Stimulated activated CD8-positive, alpha-beta memory T cell treated with anti-CD3 and anti-CD28 coated beads, Interleukin-15, amount 100 ng/mL, for 4 hours (primary cell): ENCODE data around the gene BLOC1S1.

Source experiments
- DNase-seq, 2 donors: peaks; one replicate each; pipeline ENCODE4 v3.0.0-alpha.2; 2020; ENCODE audit warnings: low read depth in 2 of 2

Gene BLOC1S1

DNA sequence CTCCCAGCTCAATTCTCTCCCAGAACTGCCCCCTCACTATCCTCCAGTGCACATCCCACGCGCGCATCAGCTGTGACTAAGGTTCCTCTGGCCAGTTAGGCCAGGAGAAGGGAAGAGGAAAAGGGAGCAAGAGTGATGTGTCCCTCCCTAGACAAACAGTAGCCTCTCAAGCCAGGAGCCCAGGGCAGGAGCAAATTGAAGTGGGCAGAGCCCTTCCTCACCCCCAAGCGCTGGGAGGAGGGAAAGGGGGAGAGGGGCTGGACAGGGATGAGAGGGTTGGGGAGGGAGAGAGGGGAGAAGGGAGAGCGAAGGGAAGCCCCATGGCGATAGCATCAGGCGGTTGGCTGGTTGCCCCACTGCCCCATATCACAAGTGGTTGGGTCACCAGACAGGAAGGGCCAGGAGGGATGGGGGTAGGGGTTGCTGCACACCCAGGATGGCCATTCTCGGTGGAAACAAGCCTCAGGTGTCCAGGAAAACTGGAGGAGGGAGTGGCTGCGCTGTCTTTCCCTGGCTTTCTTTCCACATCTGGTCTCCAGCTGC, 11.9 kb downstream of the BLOC1S1 start:
- no peak for DNase-seq

DNA sequence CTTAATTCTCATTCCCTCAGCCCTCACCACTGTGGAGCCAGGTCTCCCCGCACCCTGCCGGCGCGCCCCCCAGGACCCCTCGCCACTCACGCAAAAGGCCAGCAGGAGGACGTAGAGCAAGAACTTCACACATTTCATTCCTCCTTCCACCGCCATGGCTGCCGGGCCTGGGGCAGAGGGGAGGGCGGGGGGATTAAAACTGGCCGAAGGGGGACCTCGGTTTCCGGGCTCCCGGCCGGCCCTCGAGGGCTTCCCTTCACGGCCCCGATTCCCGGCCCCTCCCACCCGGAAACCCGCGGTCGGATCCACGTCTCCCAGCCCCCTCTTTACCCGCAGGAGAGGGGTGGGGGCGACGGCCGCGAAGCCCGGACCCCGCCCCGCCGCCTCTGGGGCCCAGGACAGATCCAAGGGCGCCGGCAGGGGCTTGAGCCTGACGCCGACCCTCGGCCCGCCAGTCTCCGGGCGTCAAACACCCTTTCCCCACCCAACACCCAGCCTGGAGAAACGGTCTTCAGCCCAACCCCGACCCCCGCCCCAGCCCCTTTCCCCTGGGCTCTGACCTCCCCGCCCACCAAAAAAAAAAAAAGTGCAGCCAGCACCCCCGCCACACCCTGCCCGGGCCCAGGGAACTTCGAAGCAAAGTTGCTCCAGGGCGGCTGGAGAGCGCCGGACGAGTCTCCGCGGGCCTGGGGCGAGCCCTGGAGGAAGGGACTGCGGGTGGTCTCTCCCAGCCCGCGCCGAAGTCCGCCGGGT, 12.5 kb downstream of the BLOC1S1 start:
- DNase-seq = no peak

DNA sequence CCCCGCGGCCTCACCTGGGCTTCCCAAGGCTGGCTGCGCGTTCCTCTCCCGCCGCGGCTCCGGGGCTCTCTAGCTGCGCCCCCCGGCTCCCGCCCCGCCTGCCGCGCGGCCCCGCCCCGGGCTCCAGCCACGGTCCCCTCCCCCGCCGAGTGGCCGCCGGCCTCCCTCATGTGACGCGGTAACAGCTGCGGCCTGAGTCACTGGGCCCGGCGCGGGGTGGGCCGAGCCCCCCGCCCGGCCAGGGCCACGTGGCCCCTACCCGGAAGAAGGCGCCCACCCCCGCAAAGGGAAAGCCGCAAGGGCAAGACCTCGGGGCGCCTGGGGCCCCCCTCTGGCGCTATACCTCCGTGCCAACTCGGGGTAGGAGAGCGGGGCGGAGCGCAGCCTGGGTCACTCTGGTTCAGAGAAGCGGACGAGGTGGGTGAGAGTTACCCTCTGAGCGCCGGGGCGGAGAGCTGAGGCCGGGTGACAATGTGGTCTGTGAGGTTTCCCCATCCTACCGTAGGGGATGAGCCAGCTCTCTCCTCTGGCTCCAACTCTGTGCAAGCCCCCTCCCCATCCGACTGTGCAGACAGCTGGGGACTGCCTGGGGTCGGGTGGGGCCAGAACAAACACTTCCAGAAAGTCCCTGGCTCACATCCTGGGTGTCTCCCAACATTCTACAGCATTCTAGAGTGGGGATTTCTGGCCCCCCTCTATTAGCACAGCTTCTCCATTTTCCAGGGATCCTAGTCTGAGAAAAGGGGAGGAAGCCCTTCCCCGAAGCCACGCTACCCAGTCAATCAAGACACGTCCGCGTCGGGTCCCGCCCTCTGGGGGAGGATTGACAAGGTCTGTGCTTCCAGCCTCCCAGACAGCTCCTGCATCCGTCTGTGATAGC, 13.3 kb downstream of the BLOC1S1 start, which contains the start of gene CD63:
CD63 (minus strand) TSS at position 71 of the 880 bp plus-strand sequence. CDS start 668 bp downstream, outside the sequence.
- DNase-seq = peak; percentile 65 to 72

DNA sequence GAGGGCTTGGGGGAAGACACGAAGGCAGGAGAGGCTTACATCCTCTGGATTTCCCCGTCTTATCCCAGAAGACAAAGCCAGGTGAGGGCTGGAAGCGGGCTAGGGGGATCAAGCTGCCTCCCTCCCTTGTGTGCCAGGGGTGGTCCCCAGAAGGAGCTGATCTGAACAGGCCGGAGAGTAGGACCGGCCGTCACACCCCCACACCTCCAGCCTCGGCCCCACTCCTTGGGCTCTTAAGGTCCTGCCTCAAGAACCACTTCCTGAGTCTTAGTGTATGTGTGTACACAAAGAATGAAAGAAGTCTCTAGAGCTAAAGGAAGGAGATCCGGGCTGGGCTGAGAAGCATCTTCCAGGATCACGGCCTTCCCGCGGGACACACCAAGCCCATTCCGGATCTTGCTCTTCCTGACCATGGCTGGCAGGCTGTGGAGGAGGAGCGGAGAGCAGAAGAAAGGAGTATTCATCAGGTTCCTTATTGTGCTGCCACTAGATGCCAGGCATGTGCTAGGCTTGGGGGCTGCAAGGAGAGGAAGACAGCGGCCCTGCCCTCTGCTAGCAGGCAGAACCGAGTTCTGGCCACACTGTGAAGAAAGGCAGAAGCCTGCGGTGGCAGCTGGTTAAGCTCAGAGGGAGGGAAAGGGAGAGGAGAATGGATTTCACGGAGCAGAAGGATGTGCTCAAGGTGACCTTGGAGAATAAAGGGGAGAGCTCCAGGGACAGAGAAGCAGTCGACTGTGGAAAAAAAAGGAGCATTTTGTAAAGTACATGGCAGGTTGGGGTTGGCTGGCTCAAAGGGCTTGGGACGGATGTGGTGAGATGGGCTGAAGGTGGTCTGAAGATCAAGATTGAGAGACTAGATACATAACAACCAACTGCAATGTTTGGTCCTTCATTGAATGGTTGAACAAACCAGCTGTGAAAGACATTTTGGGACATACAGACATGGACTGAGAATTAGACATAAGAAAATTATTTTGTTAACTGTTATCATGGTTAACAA, 14.3 kb downstream of the BLOC1S1 start:
- DNase-seq = no peak

DNA sequence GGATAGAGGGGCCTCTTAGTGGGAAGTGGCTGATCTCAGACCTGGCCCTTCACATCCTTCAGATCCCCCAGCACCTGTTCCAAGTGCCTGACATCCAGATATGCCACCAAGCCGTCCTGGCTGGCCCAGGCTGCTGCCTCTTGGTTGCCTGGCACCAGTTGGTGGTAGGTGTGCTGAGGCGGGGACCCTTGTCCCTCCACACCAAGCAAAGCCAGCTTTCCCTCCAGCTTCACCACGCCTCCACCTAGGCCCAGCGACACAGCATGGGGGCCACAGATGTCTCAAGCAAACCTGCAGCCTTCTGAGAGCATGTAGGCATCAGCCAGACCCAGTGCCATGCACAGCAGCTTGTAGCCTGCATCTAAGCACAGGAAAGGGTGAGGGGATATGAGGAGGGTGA, 16.4 kb downstream of the BLOC1S1 start:
- DNase-seq = no peak

DNA sequence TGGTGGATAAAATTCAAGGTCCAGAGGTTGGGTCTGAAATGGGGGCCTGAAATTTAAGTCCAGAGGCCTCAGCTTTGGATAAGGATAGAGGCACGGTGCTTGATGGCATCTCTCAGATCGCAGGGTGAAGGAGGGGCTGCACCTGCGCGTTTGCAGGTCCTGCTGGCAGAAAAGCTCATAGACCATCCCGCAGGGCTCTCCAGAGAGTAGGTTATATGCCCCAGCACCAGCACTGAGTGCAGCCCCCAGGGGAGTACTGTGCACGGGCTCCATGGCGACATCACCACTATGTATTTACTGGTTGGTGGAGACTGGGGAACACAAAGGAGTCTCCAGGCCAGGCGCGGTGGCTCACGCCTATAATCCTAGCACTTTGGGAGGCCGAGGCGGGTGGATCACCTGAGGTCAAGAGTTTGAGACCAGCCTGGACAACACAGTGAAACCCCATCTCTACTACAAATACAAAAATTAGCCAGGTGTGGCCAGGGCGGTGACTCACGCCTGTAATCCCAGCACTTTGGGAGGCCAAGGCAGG, 17.2 kb downstream of the BLOC1S1 start:
- no peak for DNase-seq

DNA sequence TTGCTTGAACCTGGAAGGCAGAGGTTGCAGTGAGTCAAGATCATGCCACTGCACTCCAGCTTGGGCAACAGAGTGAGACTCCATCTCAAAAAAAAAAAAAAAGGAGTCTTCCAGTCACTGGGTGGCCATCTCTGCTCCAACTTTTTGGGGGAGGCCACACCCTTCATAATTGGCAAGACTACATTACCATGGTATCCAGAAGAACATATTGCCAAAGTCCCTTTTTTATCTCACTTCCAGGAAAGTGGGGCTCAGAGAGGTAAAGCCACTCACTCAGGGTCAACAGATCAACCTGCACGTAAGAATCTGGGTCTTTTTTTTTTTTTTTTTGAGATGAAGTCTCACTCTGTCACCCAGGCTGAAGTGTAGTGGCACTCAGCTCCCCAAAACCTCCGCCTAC, 18.0 kb downstream of the BLOC1S1 start:
- DNase-seq = no peak

DNA sequence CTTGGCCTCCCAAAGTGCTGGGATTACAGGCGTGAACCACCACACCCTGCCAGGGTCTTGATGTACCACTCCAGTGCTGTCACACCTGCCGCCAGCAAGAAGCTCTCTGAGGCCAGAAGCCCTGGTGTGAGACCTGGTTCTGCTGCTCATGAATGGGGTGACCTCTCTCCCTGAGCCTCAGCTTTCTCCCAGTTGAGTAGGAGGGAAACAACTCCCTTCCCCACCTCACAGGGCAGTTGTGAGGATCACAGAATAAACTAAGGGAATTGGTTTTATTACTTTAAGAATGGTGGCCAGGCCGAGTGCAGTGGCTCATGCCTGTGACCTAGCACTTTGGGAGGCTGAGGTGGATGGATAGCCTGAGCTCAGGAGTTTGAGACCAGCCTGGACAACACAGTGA, 18.7 kb downstream of the BLOC1S1 start:
- DNase-seq = no peak

DNA sequence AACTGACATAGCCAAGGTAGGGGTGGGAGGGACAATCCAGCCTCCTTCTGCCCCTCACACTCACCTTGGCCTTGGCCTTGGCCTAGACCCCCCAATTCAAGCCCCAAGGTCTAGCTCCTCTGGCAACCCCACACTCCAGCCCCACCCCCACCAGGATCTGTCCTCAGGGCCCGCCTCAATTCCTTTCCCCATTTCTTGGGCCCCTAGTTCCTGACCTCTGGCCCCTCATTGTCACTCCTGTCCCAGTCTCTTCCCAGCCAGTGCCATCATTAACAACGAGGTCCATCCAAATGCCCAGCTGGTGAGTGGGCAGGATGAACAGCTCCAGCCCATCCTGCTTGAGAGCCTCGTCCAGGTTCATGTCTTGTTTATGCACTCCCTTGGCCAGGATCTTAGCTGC, 20.2 kb downstream of the BLOC1S1 start:
- no peak for DNase-seq

DNA sequence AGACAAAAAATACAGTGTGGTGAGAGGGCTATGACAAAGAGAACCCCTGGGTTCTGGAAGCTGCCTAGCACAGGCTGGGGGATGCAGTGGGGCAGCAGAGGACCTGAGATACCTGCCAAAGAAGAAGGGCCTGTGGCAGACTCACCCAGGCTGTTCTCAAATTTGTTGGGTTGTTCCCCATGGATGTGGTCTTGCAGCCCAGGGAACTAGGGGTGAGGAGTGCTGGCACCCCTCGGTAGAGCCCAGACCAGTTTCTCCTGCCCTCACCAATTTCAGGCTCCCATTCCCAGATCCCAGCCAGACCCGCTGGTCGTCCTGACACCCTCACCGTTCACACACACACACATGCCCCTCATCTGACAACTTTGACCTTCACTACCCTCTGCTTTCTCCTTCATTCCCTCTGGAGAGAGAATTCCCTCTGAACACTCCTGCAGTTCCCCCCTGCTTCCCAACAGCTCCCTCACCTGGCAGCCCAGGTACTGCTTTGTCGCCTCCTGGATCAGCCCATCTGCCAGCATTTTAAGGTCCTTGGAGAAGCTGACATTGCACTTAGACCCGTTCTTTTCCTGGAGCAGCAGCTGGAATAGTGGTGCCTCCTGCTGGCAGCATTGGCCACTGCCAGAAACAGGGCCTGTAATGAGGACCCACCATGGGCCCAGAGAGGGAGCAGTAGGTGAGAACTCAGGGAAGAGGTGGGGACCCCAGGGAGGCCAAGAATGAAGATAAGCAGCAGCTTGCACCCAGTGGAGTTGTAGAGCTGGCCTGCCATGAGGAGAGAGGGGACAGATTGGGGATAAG, 21.1 kb downstream of the BLOC1S1 start:
- no peak for DNase-seq

DNA sequence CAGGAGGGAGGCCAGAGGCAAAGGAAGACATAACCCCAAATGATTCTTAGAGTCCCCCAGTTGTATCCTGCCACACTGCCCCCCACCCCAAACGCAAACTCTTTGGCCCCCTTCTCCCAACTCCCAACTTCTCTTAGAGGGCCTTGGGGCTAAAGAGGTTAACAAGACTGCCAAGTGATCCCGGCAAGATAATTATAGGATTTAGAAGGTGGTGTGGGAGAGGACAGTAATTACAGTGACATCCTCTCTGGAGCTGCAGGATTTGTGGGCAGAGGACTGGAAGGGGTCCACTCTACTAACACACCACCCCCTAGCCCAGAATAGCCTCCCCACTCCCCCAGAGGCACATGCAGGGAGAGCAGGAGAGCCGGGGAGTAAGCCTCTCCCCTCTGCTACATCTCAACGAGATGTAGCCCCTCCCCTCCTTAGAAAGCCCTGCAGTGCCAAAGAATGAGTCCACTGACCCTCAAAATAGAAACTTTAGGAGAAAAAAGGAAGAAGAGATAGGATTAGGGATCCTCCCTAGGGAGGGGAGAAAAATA, 21.8 kb downstream of the BLOC1S1 start:
- DNase-seq = no peak

DNA sequence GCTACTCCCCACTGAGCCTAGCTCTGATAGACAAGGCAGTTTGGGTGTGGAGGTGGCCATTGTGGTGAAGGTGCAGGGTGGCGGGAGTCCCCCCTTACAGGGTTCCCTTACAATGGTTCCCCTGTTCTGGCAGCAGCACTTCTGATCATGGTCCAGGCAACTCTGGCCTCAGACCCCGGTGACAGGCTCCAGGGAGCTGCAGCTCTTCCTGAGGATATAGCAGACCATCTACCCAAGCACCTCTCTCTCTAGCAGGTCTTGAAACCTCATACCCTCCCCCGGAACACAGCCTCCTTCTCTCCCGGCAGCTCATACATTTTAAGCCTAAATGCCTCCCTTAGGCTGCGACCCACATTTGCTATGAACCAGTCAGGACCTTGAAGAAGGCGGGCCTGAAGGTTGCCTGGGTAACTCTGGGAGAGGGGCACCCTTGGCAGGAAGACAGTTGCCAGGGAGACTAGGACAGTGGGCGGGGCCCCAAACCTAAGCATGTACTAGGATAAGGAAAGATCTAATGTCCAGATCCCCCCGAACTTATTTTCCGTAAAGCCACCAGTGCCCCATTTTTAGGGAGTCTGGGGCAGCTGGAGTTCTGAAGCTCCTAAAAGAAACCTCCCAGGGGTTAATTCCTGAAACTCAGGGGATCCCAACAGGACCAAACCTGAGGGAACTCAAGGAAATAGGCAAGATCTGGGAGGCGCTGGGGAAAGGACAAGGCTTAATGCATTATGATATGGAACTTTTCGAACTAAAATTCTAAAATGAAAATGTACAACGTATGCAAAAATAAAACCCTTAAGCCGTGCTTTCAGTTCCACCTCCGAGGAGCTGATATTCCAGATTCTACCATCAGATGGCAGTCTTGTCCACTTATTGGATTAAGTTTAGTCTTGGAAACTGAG, 22.5 kb downstream of the BLOC1S1 start:
- DNase-seq = peak in 1 of 2 donors; percentile 61

DNA sequence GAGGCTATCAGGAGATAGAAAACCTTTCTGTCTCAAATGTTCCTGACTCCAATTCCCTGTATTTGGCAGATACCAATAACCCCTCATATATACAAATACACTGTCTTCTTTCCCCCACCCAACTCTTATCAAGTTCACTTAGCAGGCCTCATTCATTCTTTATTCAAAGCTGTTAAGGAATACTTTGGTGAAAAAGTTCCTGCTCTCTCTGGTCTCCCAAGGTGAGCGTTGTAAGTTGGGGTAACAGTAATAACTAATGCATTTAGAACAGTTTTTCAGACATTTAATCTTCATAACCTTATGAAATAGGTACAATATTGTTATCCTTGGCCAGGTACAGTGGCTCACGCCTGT, 23.2 kb downstream of the BLOC1S1 start:
- DNase-seq = no peak

DNA sequence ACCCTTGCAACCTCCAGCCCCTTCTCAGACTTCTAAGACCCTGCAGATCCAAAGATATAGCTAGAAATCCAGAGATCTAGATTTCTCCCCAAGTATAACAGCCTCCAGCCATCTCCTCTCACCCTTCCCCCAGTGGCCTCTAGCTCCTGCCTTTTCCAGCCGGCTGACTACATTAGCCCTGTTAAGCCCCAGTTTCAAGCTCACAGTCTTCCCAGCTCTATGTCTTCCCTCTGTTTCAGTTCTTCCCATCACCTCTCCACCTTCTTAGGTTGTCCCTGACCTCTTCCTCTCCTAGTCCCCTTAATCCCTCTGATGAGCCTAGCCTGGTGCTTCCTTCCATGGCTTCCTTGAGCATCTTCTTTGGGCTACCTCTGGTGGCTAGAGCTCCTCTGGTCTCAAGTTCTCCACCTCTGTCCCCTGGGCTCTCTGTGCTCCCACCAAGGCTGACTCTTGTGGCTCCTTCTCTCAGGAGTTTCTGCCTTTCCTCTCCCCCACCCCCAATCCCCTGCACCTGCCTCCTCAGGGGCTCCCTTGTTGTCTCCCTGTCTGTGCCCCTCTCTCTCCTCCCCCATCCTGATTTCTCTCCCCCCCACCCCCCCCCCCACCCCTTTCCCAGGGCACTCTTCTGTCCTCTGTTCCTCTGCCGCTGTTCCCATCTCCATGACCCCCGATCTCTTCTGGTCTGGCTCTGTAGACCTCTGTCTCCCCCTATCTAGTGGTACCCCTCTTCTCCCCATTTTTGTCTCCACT, 26.3 kb downstream of the BLOC1S1 start:
- DNase-seq = no peak

DNA sequence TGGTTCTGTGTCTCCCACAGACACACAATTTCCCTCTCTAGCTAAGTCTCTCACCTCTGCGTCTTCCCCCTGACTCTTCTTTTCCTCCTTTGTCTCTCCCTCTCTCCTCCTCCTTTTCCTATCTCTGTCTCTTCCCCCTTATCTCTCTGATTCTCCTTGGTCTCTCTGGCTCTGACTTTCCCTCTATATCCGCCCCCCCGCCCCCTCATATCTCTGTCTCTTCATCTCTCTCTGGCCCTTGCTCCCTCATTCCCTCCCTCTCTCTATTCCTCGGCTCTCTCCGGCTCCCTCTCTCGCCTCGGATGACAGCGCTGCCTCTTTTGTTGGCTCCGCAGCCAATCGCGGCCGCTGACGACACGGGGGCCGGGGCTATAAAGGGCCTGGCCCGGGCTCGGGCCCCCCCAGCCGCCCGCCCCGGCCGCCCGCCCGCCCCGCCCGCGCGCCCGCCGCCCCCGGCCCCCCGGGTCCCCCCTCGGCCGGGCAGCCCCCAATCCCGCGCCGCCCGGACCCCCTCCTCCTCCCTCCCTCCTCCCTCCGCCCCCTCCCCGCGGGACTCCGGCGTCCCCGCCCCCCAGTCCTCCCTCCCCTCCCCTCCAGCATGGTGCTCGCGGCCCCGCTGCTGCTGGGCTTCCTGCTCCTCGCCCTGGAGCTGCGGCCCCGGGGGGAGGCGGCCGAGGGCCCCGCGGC, 27.0 kb downstream of the BLOC1S1 start, which contains the start of gene GDF11:
GDF11 (plus strand) TSS at position 404 of the 687 bp plus-strand sequence; CDS start at position 599, 195 bp downstream.
- DNase-seq = peak in 1 of 2 donors; percentile 56

DNA sequence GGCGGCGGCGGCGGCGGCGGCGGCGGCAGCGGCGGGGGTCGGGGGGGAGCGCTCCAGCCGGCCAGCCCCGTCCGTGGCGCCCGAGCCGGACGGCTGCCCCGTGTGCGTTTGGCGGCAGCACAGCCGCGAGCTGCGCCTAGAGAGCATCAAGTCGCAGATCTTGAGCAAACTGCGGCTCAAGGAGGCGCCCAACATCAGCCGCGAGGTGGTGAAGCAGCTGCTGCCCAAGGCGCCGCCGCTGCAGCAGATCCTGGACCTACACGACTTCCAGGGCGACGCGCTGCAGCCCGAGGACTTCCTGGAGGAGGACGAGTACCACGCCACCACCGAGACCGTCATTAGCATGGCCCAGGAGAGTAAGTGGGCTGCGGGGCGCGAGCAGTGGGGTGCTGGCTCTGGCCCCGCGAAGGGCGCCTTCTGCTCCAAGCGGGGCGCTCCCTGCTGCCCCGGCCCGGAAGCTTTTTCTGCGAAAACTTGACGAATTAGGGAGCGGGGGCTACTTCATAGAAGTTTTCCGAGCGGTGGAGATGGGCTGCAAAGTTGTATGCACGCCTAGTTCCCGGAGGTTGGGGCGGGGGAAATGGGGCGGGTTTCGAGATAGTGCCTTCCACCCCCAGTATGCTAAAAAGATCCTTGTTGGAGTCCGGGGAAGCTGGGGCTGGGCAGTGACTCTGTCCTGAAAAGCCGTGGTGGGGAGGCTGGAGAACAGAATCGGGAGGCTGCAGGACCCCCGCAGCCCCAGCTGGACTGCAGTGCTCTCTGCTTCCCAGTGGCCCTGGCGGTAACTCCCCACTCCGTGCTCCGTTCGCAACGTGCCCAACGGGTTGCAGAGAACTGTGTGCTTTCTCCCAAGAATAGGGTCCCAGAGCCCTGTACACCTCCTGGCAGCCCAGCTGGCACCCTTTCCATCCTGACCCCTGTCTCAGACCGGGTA, 27.8 kb downstream of the BLOC1S1 start:
- DNase-seq = no peak
